Liver (tissue), 3 donors: ENCODE data around the gene CFAP54.
"Not testable (repeated sequence)": the region's sequence is repeated elsewhere in the genome, so short reads cannot be mapped to it uniquely, and the experiment has no call there.

Source experiments
- CTCF ChIP-seq: fragments of 150-350 bp; IDR thresholded peaks from 2 replicates; pipeline ENCODE4 v1.5.1; 2017; ENCODE audit warnings: improper control_type of control experiment, low read depth, low read length; ENCODE audit not compliant: missing input control
- EGR1 ChIP-seq, 2 donors: IDR thresholded peaks; 2 replicates each; pipeline ENCODE4 v1.6.1; 2016 to 2018; ENCODE audit warnings: antibody characterized with exemption in 2 of 2, low read depth in 2 of 2
- FOXA1 ChIP-seq: IDR thresholded peaks from 2 replicates; pipeline ENCODE4 v1.6.1; 2016; ENCODE audit warnings: antibody characterized with exemption
- GABPA ChIP-seq, 2 donors: IDR thresholded peaks in 1 of 2; conservative IDR thresholded peaks in 1 of 2; 2 replicates each; pipeline ENCODE4 v1.6.1; 2016; ENCODE audit warnings: antibody characterized with exemption in 2 of 2, mild to moderate bottlenecking in 1 of 2, moderate library complexity in 1 of 2
- HNF4A ChIP-seq, 2 donors: conservative IDR thresholded peaks; 2 replicates each; pipeline ENCODE4 v1.6.1; 2016; ENCODE audit warnings: antibody characterized with exemption in 2 of 2, mild to moderate bottlenecking in 2 of 2
- HNF4G ChIP-seq: IDR thresholded peaks from 2 replicates; pipeline ENCODE4 v1.6.1; 2016; ENCODE audit warnings: antibody characterized with exemption
- MAX ChIP-seq: IDR thresholded peaks from 2 replicates; pipeline ENCODE4 v1.6.1; 2016; ENCODE audit warnings: antibody characterized with exemption
- RAD21 ChIP-seq, 2 donors: IDR thresholded peaks; 2 replicates each; pipeline ENCODE4 v1.6.1; 2016; ENCODE audit warnings: antibody characterized with exemption in 2 of 2, mild to moderate bottlenecking in 2 of 2
- REST ChIP-seq: IDR thresholded peaks from 2 replicates; pipeline ENCODE4 v1.6.1; 2016; ENCODE audit warnings: antibody characterized with exemption, mild to moderate bottlenecking
- RXRA ChIP-seq, 2 donors: IDR thresholded peaks; 2 replicates each; pipeline ENCODE4 v1.6.1; 2017 to 2018; ENCODE audit warnings: antibody characterized with exemption in 2 of 2, mild to moderate bottlenecking in 1 of 2
- SP1 ChIP-seq: IDR thresholded peaks from 2 replicates; pipeline ENCODE4 v1.6.1; 2018; ENCODE audit warnings: antibody characterized with exemption, mild to moderate bottlenecking
- TAF1 ChIP-seq: conservative IDR thresholded peaks from 2 replicates; pipeline ENCODE4 v1.6.1; 2016; ENCODE audit warnings: antibody characterized with exemption, mild to moderate bottlenecking
- YY1 ChIP-seq: IDR thresholded peaks from 2 replicates; pipeline ENCODE4 v1.6.1; 2016; ENCODE audit warnings: antibody characterized with exemption, mild to moderate bottlenecking
- ZBTB33 ChIP-seq: IDR thresholded peaks from 2 replicates; pipeline ENCODE4 v1.6.1; 2016; ENCODE audit warnings: antibody characterized with exemption
- donor health status: healthy.
- donor health status: healthy.

GRCh38 chr12:96604374-96604773 is 115.0 kb downstream of the CFAP54 start:
- TF ChIP-seq SP1; CTCF; TAF1; EGR1 (IDR thresholded peaks at IDR 0.05; ENCODE audit: low read depth in 2 of 2); HNF4A (conservative IDR thresholded peaks at IDR 0.05); ZBTB33; RXRA (IDR thresholded peaks at IDR 0.05); YY1; GABPA (IDR thresholded peaks at IDR 0.05 in 1 of 2, conservative IDR thresholded peaks at IDR 0.05 in 1 of 2); HNF4G; MAX; FOXA1; RAD21 (IDR thresholded peaks at IDR 0.05); REST: not testable (repeated sequence)
